Stimulated activated CD8-positive, alpha-beta memory T cell treated with anti-CD3 and anti-CD28 coated beads, Interleukin-4, amount 100 ng/mL, for 1 hour (primary cell): ENCODE measurements around the gene OR5H6.
"Not testable (repeated sequence)": the region's sequence is repeated elsewhere in the genome, so short reads cannot be mapped to it uniquely, and the experiment has no call there.

Experiments
- DNase-seq, 2 donors: peaks; one replicate each; pipeline ENCODE4 v3.0.0-alpha.2; 2020; ENCODE audit warnings: low read depth in 2 of 2, low spot score in 1 of 2

OR5H6 gene

DNA sequence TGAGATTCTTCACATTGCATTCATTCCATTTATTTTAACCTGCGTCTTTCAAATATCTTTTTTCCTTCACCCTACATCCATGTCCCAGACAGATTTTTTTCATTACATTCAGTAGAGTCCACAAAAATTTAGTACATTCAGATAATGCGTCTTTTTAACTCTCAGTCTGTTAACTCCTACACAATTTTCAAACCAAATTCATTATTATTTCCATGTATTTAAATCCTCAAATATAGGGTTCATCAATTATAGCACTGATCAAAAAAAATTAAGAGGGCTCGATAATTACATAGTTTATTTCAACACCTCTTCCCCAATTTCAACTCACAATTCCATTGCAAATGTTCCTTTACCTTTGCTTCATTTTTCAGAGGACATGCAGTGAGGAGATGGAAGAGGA lies at the start of gene OR5H6:
Gene OR5H6 (plus strand): TSS at position 301 of the 400 bp plus-strand sequence. CDS start 89 bp downstream, at position 390.
- DNase-seq: no peak

- DNase-seq: no peak
These were observed 49.0 kb upstream of the OR5H6 start for GRCh38 chr3:98215051-98215450.

- DNase-seq: no peak
These were observed 40.0 kb upstream of the OR5H6 start for GRCh38 chr3:98223907-98224672.

DNA sequence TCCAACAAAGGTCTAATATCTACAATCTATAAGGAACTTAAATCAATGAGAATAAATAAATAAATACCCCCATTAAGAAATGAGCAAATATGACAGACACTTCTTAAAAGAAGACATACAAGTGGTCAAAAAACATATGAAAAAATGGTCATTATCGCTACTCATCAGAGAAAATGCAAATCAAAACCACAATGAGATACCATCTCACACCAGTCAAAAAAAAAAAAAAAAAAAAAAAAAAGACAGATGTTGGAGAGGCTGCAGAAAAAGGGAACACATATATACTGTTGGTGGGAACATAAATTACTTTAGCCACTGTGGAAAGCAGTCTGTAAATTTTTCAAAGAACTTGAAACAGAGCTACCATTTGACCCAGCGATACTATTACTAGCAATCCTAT lies 31.6 kb upstream of the OR5H6 start:
- DNase-seq: no peak

- DNase-seq: no peak
These were observed 30.6 kb upstream of the OR5H6 start for GRCh38 chr3:98233468-98233867.

- DNase-seq: no peak
These were observed 23.9 kb upstream of the OR5H6 start for GRCh38 chr3:98240131-98240530.

DNA sequence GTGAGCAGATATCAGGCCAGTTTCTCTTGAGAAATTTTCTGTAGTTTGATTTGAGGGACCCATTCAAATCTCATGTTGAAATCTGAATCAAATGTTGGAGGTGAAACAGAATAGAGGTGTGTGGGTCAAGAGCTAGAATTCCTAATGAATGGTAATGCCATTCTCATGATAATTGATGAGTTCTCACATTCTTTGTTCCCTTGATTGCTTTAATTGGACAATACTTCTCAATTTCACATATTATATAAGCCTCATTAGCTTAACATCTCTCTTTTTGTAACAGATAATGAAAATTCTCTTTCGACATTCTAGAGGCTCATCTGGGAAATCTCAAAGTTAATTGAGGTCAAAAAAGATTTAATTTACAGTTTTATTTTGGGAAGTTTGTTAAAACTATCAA lies 21.9 kb upstream of the OR5H6 start:
- no peak for DNase-seq

- no peak for DNase-seq
These were observed 20.2 kb upstream of the OR5H6 start for GRCh38 chr3:98243843-98244242.

GRCh38 chr3:98246142-98246541 lies 17.9 kb upstream of the OR5H6 start:
- DNase-seq: no peak

DNA sequence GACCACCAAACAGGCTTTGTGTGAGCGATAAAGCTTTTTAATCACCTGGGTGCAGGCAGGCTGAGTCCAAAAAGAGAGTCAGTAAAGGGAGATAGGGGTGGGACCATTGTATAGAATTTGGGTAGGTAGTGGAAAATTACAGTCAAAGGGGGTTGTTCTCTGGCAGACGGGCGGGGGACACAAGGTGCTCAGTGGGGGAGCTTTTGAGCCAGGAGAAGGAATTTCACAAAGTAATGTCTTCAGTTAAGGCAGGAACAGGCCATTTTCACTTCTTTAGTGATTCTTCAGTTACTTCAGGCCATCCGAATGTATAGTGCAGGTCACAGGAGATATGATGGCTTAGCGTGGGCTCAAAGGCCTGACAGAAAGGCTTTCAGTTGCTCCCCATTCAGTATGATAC lies 8.0 kb upstream of the OR5H6 start:
- not testable (repeated sequence) for DNase-seq

DNA sequence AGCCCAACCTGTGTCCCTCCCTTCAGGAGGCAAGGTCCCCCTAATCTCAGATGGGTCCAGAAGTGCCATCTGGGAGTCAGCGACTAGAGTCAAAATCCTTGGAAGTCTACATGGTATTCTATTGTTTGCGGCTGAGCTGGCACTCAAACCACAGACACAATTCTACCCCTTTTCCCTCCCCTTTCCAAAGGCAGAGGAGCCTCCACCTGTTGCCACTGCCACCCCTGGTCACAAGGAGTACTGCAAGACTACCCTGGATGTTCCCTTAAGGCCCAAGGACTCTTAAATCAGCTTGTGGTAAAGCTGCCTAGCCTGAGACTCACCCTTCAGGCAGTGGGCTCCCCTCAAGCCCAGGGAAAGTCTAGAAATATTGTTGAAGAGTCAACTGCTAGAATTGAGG lies 4.3 kb upstream of the OR5H6 start:
- no peak for DNase-seq

- DNase-seq: no peak
These were observed 2.0 kb upstream of the OR5H6 start for GRCh38 chr3:98262046-98262445.

DNA sequence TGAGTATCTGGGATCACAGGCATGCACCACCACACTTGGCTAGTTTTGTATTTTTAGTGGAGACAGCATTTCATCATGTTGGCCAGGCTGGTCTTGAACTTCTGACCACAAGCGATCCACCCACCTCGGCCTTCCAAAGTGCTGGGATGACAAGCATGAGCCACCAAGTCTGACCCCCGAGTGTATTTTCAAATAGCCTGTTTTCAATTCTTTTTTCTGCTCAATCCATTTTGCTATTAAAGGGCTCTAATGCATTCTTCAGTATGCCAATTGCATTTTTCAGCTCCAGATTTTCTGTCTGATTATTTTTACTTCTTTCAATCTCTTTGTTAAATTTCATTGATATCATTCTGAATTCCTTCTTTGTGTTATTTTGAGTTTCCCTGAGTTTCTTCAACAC lies 5.8 kb downstream of the OR5H6 start:
- DNase-seq: no peak

GRCh38 chr3:98272126-98272525 lies 8.1 kb downstream of the OR5H6 start:
- DNase-seq: no peak

GRCh38 chr3:98274914-98275313 lies 10.9 kb downstream of the OR5H6 start:
- DNase-seq: no peak

GRCh38 chr3:98282205-98282604 lies 18.2 kb downstream of the OR5H6 start, which contains the start of gene OR5H2:
OR5H2 (plus strand) TSS chr3:98282505; CDS start chr3:98282903, 398 bp downstream.
- DNase-seq: no peak

GRCh38 chr3:98290916-98291315 lies 26.9 kb downstream of the OR5H6 start:
- no peak for DNase-seq

DNA sequence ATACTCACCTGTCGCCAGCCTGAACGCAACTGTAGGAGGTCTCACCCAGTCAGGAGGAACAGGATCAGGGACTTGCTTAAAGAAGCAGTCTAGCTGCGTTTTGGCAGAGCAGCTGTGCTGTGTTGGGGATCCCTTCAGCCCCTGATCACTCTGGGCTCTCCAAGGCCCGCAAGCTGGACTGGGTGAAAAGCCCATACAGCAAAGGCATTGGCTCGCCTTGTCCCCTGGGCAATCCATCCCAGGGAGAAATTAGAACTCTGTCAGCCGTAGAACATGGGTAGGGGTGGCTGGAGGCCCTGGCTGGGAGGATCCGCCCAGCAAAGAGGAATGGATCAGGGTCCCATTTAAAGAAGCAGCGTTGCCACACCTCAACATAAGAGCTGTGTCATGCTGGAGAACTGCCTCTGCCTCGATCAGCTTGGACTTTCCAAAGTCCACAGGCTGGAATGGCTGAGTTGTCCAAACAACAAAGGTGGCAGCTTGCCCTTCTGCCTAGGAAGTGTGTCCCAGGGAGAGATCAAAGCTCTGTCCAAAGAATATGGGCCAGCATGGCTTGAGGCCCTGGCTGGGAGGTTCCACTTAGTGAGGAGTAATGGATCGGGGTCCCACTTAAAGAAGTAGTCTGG lies 27.4 kb downstream of the OR5H6 start:
- no peak for DNase-seq
